Measurements from ENCODE around the gene SOAT2. TPM values are rescaled to one million over a fixed set of nuclear protein-coding genes. Genes with fewer than 3 reads are reported as not detected.

SOAT2 gene
- total RNA-seq, 5 donors from 2014 or later (not counting 1 experiment from before 2014, with no cell fraction given), result 0.82 to 1.6 (median 0.89) TPM

- POLR2A ChIA-PET, result no interaction called here
- Histone ChIP-seq H3K4me3 (ENCODE audit: control insufficient read depth in 1 of 2, extremely low read depth in 1 of 2, low read length in 1 of 2) (no peak overlapping the region), H3K36me3 (ENCODE audit: control insufficient read depth in 2 of 2, extremely low read depth in 1 of 2, insufficient read depth in 1 of 2, low read length in 1 of 2) (peaks cover 12 to 50% of the 10 kb centered on the region in 2 donors), H3K27me3 (replicated peaks in 1 of 2; ENCODE audit: control insufficient read depth in 2 of 2, extremely low read depth in 1 of 2, insufficient read depth in 2 of 2, low read length in 1 of 2) (peaks cover 0 to 6% of the 10 kb centered on the region in 2 experiments), H3K4me1 (ENCODE audit: control insufficient read depth in 1 of 2, extremely low read depth in 1 of 2, insufficient read depth in 2 of 2, low read length in 2 of 2) (peaks cover 0 to 5% of the 10 kb centered on the region in 2 experiments), H3K27ac (ENCODE audit: low read length) (no peak overlapping the region), H3K9me3 (no peaks in the 10 kb centered on the region)
- H3K27me3 Mint-ChIP-seq, result no peaks in the 10 kb centered on the region
- H3K27ac Mint-ChIP-seq, result no peak overlapping the region
- no peak for DNase-seq
- no peaks in the 10 kb centered on the region for H3K9me3 Mint-ChIP-seq
- ATAC-seq (replicated peaks in 1 of 4), result no peak
- CTCF ChIA-PET, result interaction anchor here (0.5 to 3.8 kb wide), 14 partner anchors 10 to 132 kb away, joined by 3 to 25 read pairs (median 5); partner anchors contain the start of genes IGFBP6 (in 1 of the 2), SOAT2 (in 1 of the 2) and SPRYD3 (in 1 of the 2)
- no peak overlapping the region for H3K4me3 Mint-ChIP-seq
- H3K36me3 Mint-ChIP-seq, result peaks cover 24% of the 10 kb centered on the region
- WGBS (ENCODE audit: insufficient coverage), result 74% methylated on average over 4 of the region's 7 CpGs
- peaks cover 7 to 9% (median 8%) of the 10 kb centered on the region in 3 donors for H3K4me1 Mint-ChIP-seq
These were observed 37.8 kb upstream of the SOAT2 start for GRCh38 chr12:53065470-53065869.

GRCh38 chr12:53065975-53066931, 37.0 kb upstream of the SOAT2 start:
- peaks cover 0 to 5% of the 10 kb centered on the region in 2 experiments for H3K4me1 ChIP-seq (ENCODE audit: control insufficient read depth in 1 of 2, extremely low read depth in 1 of 2, insufficient read depth in 2 of 2, low read length in 2 of 2)
- ChIA-PET CTCF (interaction anchor here (0.6 to 3.8 kb wide), 16 partner anchors 10 to 1872 kb away, joined by 3 to 25 read pairs (median 4); partner anchors contain the start of genes IGFBP6 (in 1 of the 2), SOAT2 (in 1 of the 2) and SPRYD3 (in 1 of the 2)), POLR2A (interaction anchor here in 1 of 2 donors (1.0 kb wide), 1 partner anchor 255 kb away, joined by 3 read pairs; the partner anchor contains the start of gene AAAS)
- 36% methylated on average over 13 of the region's 24 CpGs for WGBS (ENCODE audit: insufficient coverage)
- no peaks in the 10 kb centered on the region for H3K27me3 ChIP-seq (replicated peaks in 1 of 2; ENCODE audit: control insufficient read depth in 2 of 2, extremely low read depth in 1 of 2, insufficient read depth in 2 of 2, low read length in 1 of 2)
- H3K9me3 ChIP-seq, result no peaks in the 10 kb centered on the region
- ATAC-seq (replicated peaks in 1 of 4), result peak; percentile 60 to 79 (median 67)
- no peak overlapping the region for H3K27ac ChIP-seq (ENCODE audit: low read length)
- Mint-ChIP-seq H3K4me1 (peaks cover 10 to 13% (median 12%) of the 10 kb centered on the region in 3 donors), H3K27me3 (no peaks in the 10 kb centered on the region), H3K9me3 (no peaks in the 10 kb centered on the region), H3K4me3 (no peak overlapping the region), H3K36me3 (peaks cover 28% of the 10 kb centered on the region), H3K27ac (peak overlapping the region in 1 of 2 donors; percentile 64)
- peaks cover 12 to 58% of the 10 kb centered on the region in 2 donors for H3K36me3 ChIP-seq (ENCODE audit: control insufficient read depth in 2 of 2, extremely low read depth in 1 of 2, insufficient read depth in 1 of 2, low read length in 1 of 2)
- no peak overlapping the region for H3K4me3 ChIP-seq (ENCODE audit: control insufficient read depth in 1 of 2, extremely low read depth in 1 of 2, low read length in 1 of 2)
- DNase-seq, result peak in 29 of 35 experiments; percentile 23 to 84 (median 54)

- no peak overlapping the region for H3K27ac ChIP-seq (ENCODE audit: low read length)
- WGBS (ENCODE audit: insufficient coverage), result 95% methylated on average over 2 of the region's 7 CpGs
- peaks cover 0 to 5% of the 10 kb centered on the region in 2 experiments for H3K4me1 ChIP-seq (ENCODE audit: control insufficient read depth in 1 of 2, extremely low read depth in 1 of 2, insufficient read depth in 2 of 2, low read length in 2 of 2)
- ChIA-PET CTCF (interaction anchor here (0.5 to 3.8 kb wide), 8 partner anchors 12 to 173 kb away, joined by 3 to 25 read pairs (median 5); partner anchors contain the start of genes IGFBP6 (in 1 of the 2), SOAT2 (in 1 of the 2) and SPRYD3 (in 1 of the 2)), POLR2A (interaction anchor here (0.6 to 1.0 kb wide), 2 partner anchors 32 to 254 kb away, joined by 3 to 17 read pairs; partner anchors contain the start of gene AAAS (in 1 of the 2))
- H3K4me3 Mint-ChIP-seq, result no peak overlapping the region
- H3K9me3 ChIP-seq, result no peaks in the 10 kb centered on the region
- no peak overlapping the region for H3K4me3 ChIP-seq (ENCODE audit: control insufficient read depth in 1 of 2, extremely low read depth in 1 of 2, low read length in 1 of 2)
- H3K9me3 Mint-ChIP-seq, result no peaks in the 10 kb centered on the region
- peak overlapping the region in 1 of 2 donors; percentile 61 for H3K27ac Mint-ChIP-seq
- DNase-seq (no peak), ATAC-seq (replicated peaks in 1 of 4) (no peak)
- H3K36me3 ChIP-seq (ENCODE audit: control insufficient read depth in 2 of 2, extremely low read depth in 1 of 2, insufficient read depth in 1 of 2, low read length in 1 of 2), result peaks cover 12 to 69% of the 10 kb centered on the region in 2 donors
- peaks cover 13 to 17% (median 13%) of the 10 kb centered on the region in 3 donors for H3K4me1 Mint-ChIP-seq
- H3K27me3 Mint-ChIP-seq, result no peaks in the 10 kb centered on the region
- no peaks in the 10 kb centered on the region for H3K27me3 ChIP-seq (replicated peaks in 1 of 2; ENCODE audit: control insufficient read depth in 2 of 2, extremely low read depth in 1 of 2, insufficient read depth in 2 of 2, low read length in 1 of 2)
- peaks cover 33% of the 10 kb centered on the region for H3K36me3 Mint-ChIP-seq
These were observed 36.0 kb upstream of the SOAT2 start for GRCh38 chr12:53067074-53067992.

- 100% methylated on average over 9 of the region's 13 CpGs for WGBS (ENCODE audit: insufficient coverage)
- ATAC-seq (replicated peaks in 1 of 4) (no peak), DNase-seq (no peak)
- CTCF ChIA-PET, result interaction anchor here (0.5 to 3.8 kb wide), 6 partner anchors 11 to 355 kb away, joined by 3 to 25 read pairs (median 4); partner anchors contain the start of genes IGFBP6 (in 1 of the 2) and SPRYD3 (in 1 of the 2)
- no peaks in the 10 kb centered on the region for H3K9me3 Mint-ChIP-seq
- H3K9me3 ChIP-seq, result no peaks in the 10 kb centered on the region
- peaks cover 42% of the 10 kb centered on the region for H3K36me3 Mint-ChIP-seq
- H3K4me3 ChIP-seq (ENCODE audit: control insufficient read depth in 1 of 2, extremely low read depth in 1 of 2, low read length in 1 of 2), result no peak overlapping the region
- H3K27me3 Mint-ChIP-seq, result no peaks in the 10 kb centered on the region
- H3K4me1 Mint-ChIP-seq, result peaks cover 13 to 22% (median 18%) of the 10 kb centered on the region in 3 donors
- no peak overlapping the region for H3K27ac ChIP-seq (ENCODE audit: low read length)
- peaks cover 0 to 5% of the 10 kb centered on the region in 2 experiments for H3K4me1 ChIP-seq (ENCODE audit: control insufficient read depth in 1 of 2, extremely low read depth in 1 of 2, insufficient read depth in 2 of 2, low read length in 2 of 2)
- no peaks in the 10 kb centered on the region for H3K27me3 ChIP-seq (replicated peaks in 1 of 2; ENCODE audit: control insufficient read depth in 2 of 2, extremely low read depth in 1 of 2, insufficient read depth in 2 of 2, low read length in 1 of 2)
- H3K36me3 ChIP-seq (ENCODE audit: control insufficient read depth in 2 of 2, extremely low read depth in 1 of 2, insufficient read depth in 1 of 2, low read length in 1 of 2), result peaks cover 12 to 77% of the 10 kb centered on the region in 2 donors
- H3K4me3 Mint-ChIP-seq, result no peak overlapping the region
- peak overlapping the region in 1 of 2 donors; percentile 39 for H3K27ac Mint-ChIP-seq
- POLR2A ChIA-PET, result interaction anchor here in 1 of 2 donors (0.6 kb wide), 1 partner anchor 33 kb away, joined by 17 read pairs; no protein-coding TSS in a partner anchor
These were observed 35.1 kb upstream of the SOAT2 start for GRCh38 chr12:53067993-53068770.

- Mint-ChIP-seq H3K4me3 (no peak overlapping the region), H3K36me3 (peaks cover 42% of the 10 kb centered on the region), H3K27me3 (no peaks in the 10 kb centered on the region), H3K4me1 (peaks cover 16 to 24% (median 20%) of the 10 kb centered on the region in 3 donors), H3K27ac (peak overlapping the region; percentile 27 to 28), H3K9me3 (no peaks in the 10 kb centered on the region)
- 89% methylated on average over 3 of the region's 15 CpGs for WGBS (ENCODE audit: insufficient coverage)
- no peaks in the 10 kb centered on the region for H3K27me3 ChIP-seq (replicated peaks in 1 of 2; ENCODE audit: control insufficient read depth in 2 of 2, extremely low read depth in 1 of 2, insufficient read depth in 2 of 2, low read length in 1 of 2)
- no peak overlapping the region for H3K27ac ChIP-seq (ENCODE audit: low read length)
- no peak overlapping the region for H3K4me3 ChIP-seq (ENCODE audit: control insufficient read depth in 1 of 2, extremely low read depth in 1 of 2, low read length in 1 of 2)
- ChIA-PET CTCF (interaction anchor here in 1 of 2 donors (0.5 to 3.8 kb wide), 2 partner anchors 29 to 354 kb away, joined by 4 to 25 read pairs; partner anchors contain the start of gene IGFBP6), POLR2A (no interaction called here)
- DNase-seq (no peak), ATAC-seq (replicated peaks in 1 of 4) (no peak)
- H3K36me3 ChIP-seq (ENCODE audit: control insufficient read depth in 2 of 2, extremely low read depth in 1 of 2, insufficient read depth in 1 of 2, low read length in 1 of 2), result peaks cover 12 to 77% of the 10 kb centered on the region in 2 donors
- H3K9me3 ChIP-seq, result no peaks in the 10 kb centered on the region
- peaks cover 0 to 5% of the 10 kb centered on the region in 2 experiments for H3K4me1 ChIP-seq (ENCODE audit: control insufficient read depth in 1 of 2, extremely low read depth in 1 of 2, insufficient read depth in 2 of 2, low read length in 2 of 2)
These were observed 34.3 kb upstream of the SOAT2 start for GRCh38 chr12:53068811-53069585.
